GM12878 (cell line): ENCODE measurements around the gene CSNK1G1. TPM values are rescaled to one million over a fixed set of nuclear protein-coding genes. Genes with fewer than 3 reads are reported as not detected.

Experiments used
- ATAC-seq: fragments of 200-7000 bp; cut with Tn5 transposase; 3 replicates; pipeline ENCODE4 v1.9.1; 2020; ENCODE audit warnings: mild to moderate bottlenecking, moderate library complexity
- BruUV-seq: library from RNA; stranded (reverse); fragments of 400-500 nt; replicated peaks from 2 replicates; lab custom pipeline; 2021; lab: Mats Ljungman, UMichigan
- CTCF ChIA-PET: fragments of 300-600 bp; sonication (Branson Sonifier 250); formaldehyde crosslinking; extraction: SDS; loops from one replicate; lab custom pipeline; 2021; ENCODE audit warnings: inconsistent platforms; lab: Yijun Ruan, JAX
- POLR2A ChIA-PET: fragments of 350-600 bp; formaldehyde crosslinking; extraction: SDS; loops from one replicate; lab custom pipeline; 2021; ENCODE audit warnings: inconsistent platforms; lab: Charles Lee
- RAD21 ChIA-PET: fragments of 300-600 bp; sonication (Branson Sonifier 250); formaldehyde crosslinking; loops from one replicate; lab custom pipeline; 2023; ENCODE audit warnings: antibody characterized with exemption; ENCODE audit not compliant: unreplicated experiment; lab: Charles Lee
- SMC1A ChIA-PET: fragments of 300-600 bp; sonication (Branson Sonifier 250); formaldehyde crosslinking; loops from one replicate; lab custom pipeline; 2023; ENCODE audit not compliant: unreplicated experiment, uncharacterized antibody; lab: Charles Lee
- DNase-seq: peaks from one replicate; pipeline ENCODE4 v3.0.0-alpha.2; 2011; ENCODE audit warnings: low read depth, low spot score
- FAIRE-seq: peaks from 3 replicates; lab custom pipeline; 2011; peaks lifted over from hg19 to GRCh38; lab: Jason Lieb, UNC
- H2AFZ ChIP-seq: 2 replicates; pipeline ENCODE4 v1.6.0; 2011; ENCODE audit warnings: low read depth, low read length, control low read depth; ENCODE audit not compliant: control insufficient read depth
- H3K27ac ChIP-seq: 2 replicates; pipeline ENCODE4 v1.5.1; 2011; ENCODE audit warnings: control low read depth; ENCODE audit not compliant: control insufficient read depth, insufficient read depth
- H3K27me3 ChIP-seq, 2 experiments: replicated peaks in 1 of 2; 2 replicates each; pipeline versions ENCODE4 v1.6.0 to v1.6.1; 2011; ENCODE audit warnings: low read length in 1 of 2; ENCODE audit not compliant: control insufficient read depth in 2 of 2, insufficient read depth in 2 of 2
- H3K36me3 ChIP-seq, 2 experiments: 2 replicates each; pipeline ENCODE4 v1.5.1; 2011; ENCODE audit warnings: low read length in 1 of 2; ENCODE audit not compliant: control insufficient read depth in 2 of 2, insufficient read depth in 2 of 2
- H3K4me1 ChIP-seq: 2 replicates; pipeline ENCODE4 v1.6.1; 2011; ENCODE audit warnings: mild to moderate bottlenecking, low read length, moderate library complexity, mixed read lengths; ENCODE audit not compliant: control insufficient read depth, insufficient read depth
- H3K4me2 ChIP-seq: 2 replicates; pipeline ENCODE4 v1.6.0; 2011; ENCODE audit warnings: control low read depth; ENCODE audit not compliant: control insufficient read depth, insufficient read depth
- H3K4me3 ChIP-seq: fragments of 200-600 bp; sonication (generic); 2 replicates; pipeline ENCODE4 v1.5.1; 2016
- H3K79me2 ChIP-seq: 2 replicates; pipeline ENCODE4 v1.6.0; 2011; ENCODE audit warnings: low read length; ENCODE audit not compliant: control insufficient read depth, insufficient read depth
- H3K9ac ChIP-seq: 2 replicates; pipeline ENCODE4 v1.8.0; 2011; ENCODE audit warnings: low read length, control low read depth, mixed read lengths; ENCODE audit not compliant: control insufficient read depth, insufficient read depth
- H3K9me3 ChIP-seq: replicated peaks from 3 replicates; pipeline ENCODE4 v1.5.1; 2011; ENCODE audit warnings: mild to moderate bottlenecking, low read length; ENCODE audit not compliant: control insufficient read depth, insufficient read depth
- H4K20me1 ChIP-seq: 2 replicates; pipeline ENCODE4 v1.6.0; 2011; ENCODE audit not compliant: control insufficient read depth, insufficient read depth
- BCL11A ChIP-seq: IDR thresholded peaks from 2 replicates; pipeline ENCODE4 v1.6.1; 2011; ENCODE audit warnings: low read depth, low read length
- CBFB ChIP-seq: IDR thresholded peaks from 2 replicates; pipeline ENCODE4 v1.6.1; 2016; ENCODE audit warnings: antibody characterized with exemption, low read depth
- FOXM1 ChIP-seq: IDR thresholded peaks from 2 replicates; pipeline ENCODE4 v1.6.1; 2012; ENCODE audit warnings: low read depth, mild to moderate bottlenecking, inconsistent platforms, low read length, moderate library complexity
- NFIC ChIP-seq: IDR thresholded peaks from 2 replicates; pipeline ENCODE4 v1.6.1; 2012; ENCODE audit warnings: low read depth, mild to moderate bottlenecking, inconsistent platforms, low read length, moderate library complexity
- PAX5 ChIP-seq: IDR thresholded peaks from 2 replicates; pipeline ENCODE4 v1.6.1; 2011; ENCODE audit warnings: low read depth, low read length, borderline replicate concordance
- POLR2AphosphoS5 ChIP-seq: IDR thresholded peaks from 2 replicates; pipeline ENCODE4 v1.6.1; 2011; ENCODE audit warnings: mild to moderate bottlenecking, low read length, inconsistent platforms
- RB1 ChIP-seq: fragments of 450-650 bp; formaldehyde crosslinking; IDR thresholded peaks from 2 replicates; pipeline ENCODE4 v1.6.1; 2017; ENCODE audit warnings: mild to moderate bottlenecking, borderline replicate concordance
- RBBP5 ChIP-seq: fragments of 200-600 bp; sonication (generic); conservative IDR thresholded peaks from 2 replicates; pipeline ENCODE4 v1.6.1; 2016
- RFX5 ChIP-seq: IDR thresholded peaks from 2 replicates; pipeline ENCODE4 v1.6.1; 2011; ENCODE audit warnings: low read depth, low read length, improper control_type of control experiment
- SPI1 ChIP-seq: IDR thresholded peaks from 2 replicates; pipeline ENCODE4 v1.6.1; 2011; ENCODE audit warnings: low read depth, mild to moderate bottlenecking, low read length, moderate library complexity, borderline replicate concordance; ENCODE audit not compliant: insufficient read depth
- SREBF1 ChIP-seq: IDR thresholded peaks from 2 replicates; pipeline ENCODE4 v1.6.1; 2012; ENCODE audit warnings: mild to moderate bottlenecking, low read length
- ZNF274 ChIP-seq: IDR thresholded peaks from one replicate; pipeline ENCODE4 v1.8.0; 2011; ENCODE audit not compliant: insufficient read length, insufficient read depth
- WGBS: methylation state at CpG from one replicate; pipeline ENCODE4 v1.1.6; 2016; ENCODE audit warnings: low lambda C conversion rate; ENCODE audit not compliant: insufficient replicate concordance, insufficient coverage; ENCODE audit errors: missing lambda C conversion rate; 5-methylcytosine and 5-hydroxymethylcytosine counted together
- in situ Hi-C: fragments of 300-500 bp; cut with MboI; formaldehyde crosslinking; loops from 9 replicates; pipeline ENCODE4 v1.14.3; 2018; ENCODE audit warnings: mixed read lengths
- intact Hi-C: fragments of 100-400 bp; cut with micrococcal nuclease; formaldehyde crosslinking; loops from one replicate; pipeline ENCODE4 v1.14.2; 2022; ENCODE audit not compliant: unreplicated experiment
- polyA plus RNA-seq, 11 experiments: library from polyadenylated mRNA; depleted of rRNA in 4 of 11; unstranded in 6 of 11; stranded (reverse) in 5 of 11; fragments of >200 nt; fragmentation: Nextera tagmentation in 4 of 11; fragmentation: Illumina TruSeq in 1 of 11; extraction: Ambion mirVana in 4 of 11; extraction: Trizol in 1 of 11; gene quantifications; 1 replicate in 1 of 11; 2 replicates in 10 of 11; pipeline versions ENCODE4 v1.2.1 to v1.2.3, GENCODE V29; 2011 to 2016; ENCODE audit warnings: inconsistent platforms in 2 of 11, missing spikeins in 2 of 11, low read depth in 1 of 11
- total RNA-seq, 4 experiments: library from RNA; depleted of rRNA in 3 of 4; stranded (reverse); fragments of >200 nt in 3 of 4; fragmentation: Illumina TruSeq in 1 of 4; extraction: Trizol in 1 of 4; gene quantifications; 2 replicates each; pipeline versions ENCODE4 v1.2.1 to v1.2.3, GENCODE V29; 2013 to 2021
- TF ChIP-seq, protein P1 (sequence below): IDR thresholded peaks from 2 replicates; pipeline ENCODE4 v1.6.1; 2011; ENCODE audit warnings: mild to moderate bottlenecking, low read depth, low read length, moderate library complexity; ENCODE audit not compliant: insufficient replicate concordance
- TF ChIP-seq, protein P2 (sequence below): fragments of 450-650 bp; IDR thresholded peaks from 2 replicates; pipeline ENCODE4 v1.6.1; 2017; ENCODE audit warnings: mild to moderate bottlenecking, moderate library complexity
- TF ChIP-seq, protein P3 (sequence below): IDR thresholded peaks from 2 replicates; pipeline ENCODE4 v1.6.1; 2011; ENCODE audit warnings: low read depth, low read length, improper control_type of control experiment, borderline replicate concordance
- TF ChIP-seq, protein P4 (sequence below): IDR thresholded peaks from 2 replicates; pipeline ENCODE4 v1.6.1; 2012; ENCODE audit warnings: low read depth, low read length, improper control_type of control experiment

Gene CSNK1G1
- total and polyA plus RNA-seq, 10 of the 15 experiments (the other 5 are each of a cell fraction or from before 2014, with no cell fraction given), result 6.1 to 23.4 (median 15.3) TPM

DNA sequence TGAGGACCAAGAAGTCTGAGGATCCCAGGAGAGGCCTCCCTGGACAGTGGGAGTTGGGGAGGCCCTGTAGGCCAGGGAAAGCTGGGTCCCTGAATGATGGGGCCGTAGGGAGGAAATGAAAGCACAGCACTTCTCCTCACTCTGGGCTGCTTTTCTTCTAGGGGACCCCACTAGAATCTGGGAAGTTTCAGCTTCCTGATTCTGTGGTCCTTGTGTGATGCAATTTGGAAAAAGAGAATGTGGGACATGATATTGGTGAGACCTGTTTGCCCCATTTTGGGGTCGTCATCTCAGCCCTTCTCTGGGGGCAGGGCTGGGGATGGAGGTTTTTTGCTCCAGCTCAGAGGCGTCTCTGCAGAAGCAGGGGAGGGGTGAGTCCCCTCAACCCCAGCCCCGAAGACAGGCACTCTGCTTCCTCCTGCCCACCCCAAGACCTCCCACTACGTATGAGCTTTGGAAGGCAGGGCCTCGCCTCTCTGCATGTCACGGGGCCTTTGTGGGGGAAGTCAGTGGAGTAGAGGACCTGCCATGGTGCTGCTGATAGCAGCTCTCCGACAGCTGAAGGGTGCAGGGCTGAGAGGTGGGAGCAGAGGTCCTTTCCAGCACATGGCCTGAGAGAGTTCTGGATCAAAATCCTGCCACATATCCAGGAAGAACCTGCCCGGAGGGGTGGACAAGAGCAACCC lies 205.9 kb downstream of the CSNK1G1 start:
- 38% methylated on average over 9 of the region's 9 CpGs for WGBS
- FAIRE-seq, result no peak
- no peak overlapping the region for H3K27ac ChIP-seq
- TF ChIP-seq, protein P1, sequence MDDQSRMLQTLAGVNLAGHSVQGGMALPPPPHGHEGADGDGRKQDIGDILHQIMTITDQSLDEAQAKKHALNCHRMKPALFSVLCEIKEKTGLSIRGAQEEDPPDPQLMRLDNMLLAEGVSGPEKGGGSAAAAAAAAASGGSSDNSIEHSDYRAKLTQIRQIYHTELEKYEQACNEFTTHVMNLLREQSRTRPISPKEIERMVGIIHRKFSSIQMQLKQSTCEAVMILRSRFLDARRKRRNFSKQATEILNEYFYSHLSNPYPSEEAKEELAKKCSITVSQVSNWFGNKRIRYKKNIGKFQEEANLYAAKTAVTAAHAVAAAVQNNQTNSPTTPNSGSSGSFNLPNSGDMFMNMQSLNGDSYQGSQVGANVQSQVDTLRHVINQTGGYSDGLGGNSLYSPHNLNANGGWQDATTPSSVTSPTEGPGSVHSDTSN, result no peak
- TF ChIP-seq RBBP5 (no peak), BCL11A (no peak), CBFB (no peak), FOXM1 (no peak), RFX5 (no peak), POLR2AphosphoS5 (no peak), PAX5 (no peak), RB1 (no peak), NFIC (no peak), ZNF274 (no peak), SPI1 (no peak), SREBF1 (no peak)
- TF ChIP-seq, protein P2, sequence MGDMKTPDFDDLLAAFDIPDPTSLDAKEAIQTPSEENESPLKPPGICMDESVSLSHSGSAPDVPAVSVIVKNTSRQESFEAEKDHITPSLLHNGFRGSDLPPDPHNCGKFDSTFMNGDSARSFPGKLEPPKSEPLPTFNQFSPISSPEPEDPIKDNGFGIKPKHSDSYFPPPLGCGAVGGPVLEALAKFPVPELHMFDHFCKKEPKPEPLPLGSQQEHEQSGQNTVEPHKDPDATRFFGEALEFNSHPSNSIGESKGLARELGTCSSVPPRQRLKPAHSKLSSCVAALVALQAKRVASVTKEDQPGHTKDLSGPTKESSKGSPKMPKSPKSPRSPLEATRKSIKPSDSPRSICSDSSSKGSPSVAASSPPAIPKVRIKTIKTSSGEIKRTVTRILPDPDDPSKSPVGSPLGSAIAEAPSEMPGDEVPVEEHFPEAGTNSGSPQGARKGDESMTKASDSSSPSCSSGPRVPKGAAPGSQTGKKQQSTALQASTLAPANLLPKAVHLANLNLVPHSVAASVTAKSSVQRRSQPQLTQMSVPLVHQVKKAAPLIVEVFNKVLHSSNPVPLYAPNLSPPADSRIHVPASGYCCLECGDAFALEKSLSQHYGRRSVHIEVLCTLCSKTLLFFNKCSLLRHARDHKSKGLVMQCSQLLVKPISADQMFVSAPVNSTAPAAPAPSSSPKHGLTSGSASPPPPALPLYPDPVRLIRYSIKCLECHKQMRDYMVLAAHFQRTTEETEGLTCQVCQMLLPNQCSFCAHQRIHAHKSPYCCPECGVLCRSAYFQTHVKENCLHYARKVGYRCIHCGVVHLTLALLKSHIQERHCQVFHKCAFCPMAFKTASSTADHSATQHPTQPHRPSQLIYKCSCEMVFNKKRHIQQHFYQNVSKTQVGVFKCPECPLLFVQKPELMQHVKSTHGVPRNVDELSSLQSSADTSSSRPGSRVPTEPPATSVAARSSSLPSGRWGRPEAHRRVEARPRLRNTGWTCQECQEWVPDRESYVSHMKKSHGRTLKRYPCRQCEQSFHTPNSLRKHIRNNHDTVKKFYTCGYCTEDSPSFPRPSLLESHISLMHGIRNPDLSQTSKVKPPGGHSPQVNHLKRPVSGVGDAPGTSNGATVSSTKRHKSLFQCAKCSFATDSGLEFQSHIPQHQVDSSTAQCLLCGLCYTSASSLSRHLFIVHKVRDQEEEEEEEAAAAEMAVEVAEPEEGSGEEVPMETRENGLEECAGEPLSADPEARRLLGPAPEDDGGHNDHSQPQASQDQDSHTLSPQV, result no peak
- TF ChIP-seq, protein P3, sequence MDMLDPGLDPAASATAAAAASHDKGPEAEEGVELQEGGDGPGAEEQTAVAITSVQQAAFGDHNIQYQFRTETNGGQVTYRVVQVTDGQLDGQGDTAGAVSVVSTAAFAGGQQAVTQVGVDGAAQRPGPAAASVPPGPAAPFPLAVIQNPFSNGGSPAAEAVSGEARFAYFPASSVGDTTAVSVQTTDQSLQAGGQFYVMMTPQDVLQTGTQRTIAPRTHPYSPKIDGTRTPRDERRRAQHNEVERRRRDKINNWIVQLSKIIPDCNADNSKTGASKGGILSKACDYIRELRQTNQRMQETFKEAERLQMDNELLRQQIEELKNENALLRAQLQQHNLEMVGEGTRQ, result no peak
- TF ChIP-seq, protein P4, sequence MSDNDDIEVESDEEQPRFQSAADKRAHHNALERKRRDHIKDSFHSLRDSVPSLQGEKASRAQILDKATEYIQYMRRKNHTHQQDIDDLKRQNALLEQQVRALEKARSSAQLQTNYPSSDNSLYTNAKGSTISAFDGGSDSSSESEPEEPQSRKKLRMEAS, result no peak

More for the DNA sequence above, 205.9 kb downstream of the CSNK1G1 start:
- ChIA-PET RAD21 (interaction anchor here (0.8 to 2.0 kb wide), 6 partner anchors 51 to 578 kb away, joined by 3 to 6 read pairs (median 4); partner anchors contain the start of gene CIAO2A), SMC1A (interaction anchor here (0.6 to 1.6 kb wide), 9 partner anchors 12 to 1668 kb away, joined by 3 to 5 read pairs (median 3); partner anchors contain the start of genes CIAO2A and PPIB), POLR2A (interaction anchor here (0.6 to 2.0 kb wide), 6 partner anchors 11 to 607 kb away, joined by 3 to 5 read pairs (median 4); no protein-coding TSS in a partner anchor), CTCF (interaction anchor here (0.6 to 1.9 kb wide), 16 partner anchors 12 to 540 kb away, joined by 3 to 8 read pairs (median 4); partner anchors contain the start of genes CIAO2A and PPIB)
- intact Hi-C loops, result loop anchor here (10.0 kb wide), 1 partner anchor 675 kb away; no protein-coding TSS in a partner anchor
- DNase-seq (no peak), ATAC-seq (no peak)
- Histone ChIP-seq H3K4me2 (no peak overlapping the region; the same call in 1 of the 2 replicates), H3K79me2 (peaks cover 21% of the 10 kb centered on the region), H2AFZ (peak overlapping the region; percentile 17), H4K20me1 (no peaks in the 10 kb centered on the region), H3K4me1 (peaks cover 47% of the 10 kb centered on the region), H3K9me3 (no peaks in the 10 kb centered on the region), H3K4me3 (no peak overlapping the region), H3K27me3 (no peaks in the 10 kb centered on the region), H3K9ac (no peak overlapping the region), H3K36me3 (peaks cover 7% of the 10 kb centered on the region in 2 experiments)
- BruUV-seq, result no TSS peak
- in situ Hi-C loops, result no loop called here
